ENCODE results near the gene ZNF135. TPM values are rescaled to one million over a fixed set of nuclear protein-coding genes. Genes with fewer than 3 reads are reported as not detected.

ZNF135 gene
- total and polyA plus RNA-seq, 2 donors from 2014 or later, result 5.6 to 9.7 TPM

- FAIRE-seq, result no peak
- Histone ChIP-seq H3K27me3 (ENCODE audit: control insufficient read depth, insufficient read depth, low read length) (no peaks in the 10 kb centered on the region), H3K36me3 (ENCODE audit: control insufficient read depth in 2 of 3, insufficient read depth in 3 of 3, low read length in 3 of 3) (peaks cover 3 to 8% (median 4%) of the 10 kb centered on the region in 3 donors), H3K9ac (ENCODE audit: low read length in 3 of 3) (no peak overlapping the region), H3K4me3 (ENCODE audit: low read length in 3 of 3) (no peak overlapping the region), H3K4me1 (ENCODE audit: control insufficient read depth in 2 of 3, insufficient read depth in 2 of 3, low read depth in 1 of 3, low read length in 3 of 3) (peaks cover 0 to 6% (median 0%) of the 10 kb centered on the region in 3 donors), H3K9me3 (ENCODE audit: control insufficient read depth in 2 of 3, insufficient read depth in 1 of 3, low read length in 3 of 3) (peaks cover 0 to 4% (median 0%) of the 10 kb centered on the region in 3 donors), H3K27ac (ENCODE audit: low read depth in 2 of 2, low read length in 2 of 2) (no peak overlapping the region)
- intact Hi-C loops (cut with DNase I), result no loop called here
- no peak for TF ChIP-seq CTCF (IDR thresholded peaks at IDR 0.05; ENCODE audit: borderline replicate concordance, extremely low read depth, insufficient read depth)
- no peak for DNase-seq
Measured at GRCh38 chr19:58010507-58010906, 48.6 kb upstream of the ZNF135 start.

- H3K4me1 ChIP-seq (ENCODE audit: control insufficient read depth in 2 of 3, insufficient read depth in 2 of 3, low read depth in 1 of 3, low read length in 3 of 3), result peaks cover 0 to 5% (median 0%) of the 10 kb centered on the region in 3 donors
- intact Hi-C loops (cut with DNase I), result no loop called here
- peaks cover 0 to 2% (median 2%) of the 10 kb centered on the region in 3 donors for H3K9me3 ChIP-seq (ENCODE audit: control insufficient read depth in 2 of 3, insufficient read depth in 1 of 3, low read length in 3 of 3)
- H3K36me3 ChIP-seq (ENCODE audit: control insufficient read depth in 2 of 3, insufficient read depth in 3 of 3, low read length in 3 of 3), result no peaks in the 10 kb centered on the region
- no peak for TF ChIP-seq CTCF (IDR thresholded peaks at IDR 0.05; ENCODE audit: borderline replicate concordance, extremely low read depth, insufficient read depth)
- no peak overlapping the region for H3K27ac ChIP-seq (ENCODE audit: low read depth in 2 of 2, low read length in 2 of 2)
- DNase-seq, result no peak
- FAIRE-seq, result no peak
- H3K27me3 ChIP-seq (ENCODE audit: control insufficient read depth, insufficient read depth, low read length), result no peaks in the 10 kb centered on the region
- no peak overlapping the region for H3K9ac ChIP-seq (ENCODE audit: low read length in 3 of 3)
- no peak overlapping the region for H3K4me3 ChIP-seq (ENCODE audit: low read length in 3 of 3)
Measured at GRCh38 chr19:58014141-58014540, 44.9 kb upstream of the ZNF135 start.

- H3K36me3 ChIP-seq (ENCODE audit: control insufficient read depth in 2 of 3, insufficient read depth in 3 of 3, low read length in 3 of 3), result no peaks in the 10 kb centered on the region
- H3K4me1 ChIP-seq (ENCODE audit: control insufficient read depth in 2 of 3, insufficient read depth in 2 of 3, low read depth in 1 of 3, low read length in 3 of 3), result no peaks in the 10 kb centered on the region
- H3K9me3 ChIP-seq (ENCODE audit: control insufficient read depth in 2 of 3, insufficient read depth in 1 of 3, low read length in 3 of 3), result peaks cover 0 to 2% (median 0%) of the 10 kb centered on the region in 3 donors
- intact Hi-C loops (cut with DNase I), result no loop called here
- H3K9ac ChIP-seq (ENCODE audit: low read length in 3 of 3), result no peak overlapping the region
- FAIRE-seq, result no peak
- no peaks in the 10 kb centered on the region for H3K27me3 ChIP-seq (ENCODE audit: control insufficient read depth, insufficient read depth, low read length)
- no peak for DNase-seq
- no peak overlapping the region for H3K4me3 ChIP-seq (ENCODE audit: low read length in 3 of 3)
- H3K27ac ChIP-seq (ENCODE audit: low read depth in 2 of 2, low read length in 2 of 2), result no peak overlapping the region
- TF ChIP-seq CTCF (IDR thresholded peaks at IDR 0.05; ENCODE audit: borderline replicate concordance, extremely low read depth, insufficient read depth), result no peak
Measured at GRCh38 chr19:58020129-58020528, 39.0 kb upstream of the ZNF135 start.

Measured in kidney (tissue), 14 donors.